Motor neuron (in vitro differentiated cells): ENCODE data around the gene ITSN2. TPM values are rescaled to one million over a fixed set of nuclear protein-coding genes. Genes with fewer than 3 reads are reported as not detected.
"Not testable (repeated sequence)": the region's sequence is repeated elsewhere in the genome, so short reads cannot be mapped to it uniquely, and the experiment has no call there.

Experiments
- ATAC-seq, 8 experiments: fragments of 200-7000 bp; cut with Tn5 transposase; replicated peaks in 6 of 8; 2 replicates each; pipeline ENCODE4 v1.8.0; 2021; ENCODE audit warnings: mild to moderate bottlenecking in 8 of 8, moderate library complexity in 8 of 8
- H3K27ac ChIP-seq, 2 donors: fragments of 250-450 bp; sonication (Bioruptor Pico); 2 replicates each; pipeline ENCODE4 v1.9.0; 2021; ENCODE audit warnings: antibody characterized with exemption in 2 of 2, mild to moderate bottlenecking in 2 of 2, moderate library complexity in 1 of 2
- H3K4me1 ChIP-seq, 2 donors: fragments of 250-450 bp; sonication (Bioruptor Pico); replicated peaks in 1 of 2; 2 replicates each; pipeline ENCODE4 v1.6.1; 2021; ENCODE audit warnings: antibody characterized with exemption in 2 of 2, mild to moderate bottlenecking in 2 of 2, moderate library complexity in 1 of 2
- H3K4me3 ChIP-seq, 5 donors: fragments of 250-450 bp; sonication (Bioruptor Pico); 2 replicates each; pipeline ENCODE4 v1.9.0; 2021; ENCODE audit warnings: antibody characterized with exemption in 5 of 5, mild to moderate bottlenecking in 5 of 5, moderate library complexity in 4 of 5
- WGBS, 10 experiments: fragments of 450-650 bp; shearing (Covaris generic); methylation state at CpG; one replicate each; pipeline ENCODE4 v1.0.0; 2022; 5-methylcytosine and 5-hydroxymethylcytosine counted together
- in situ Hi-C, 9 experiments: fragments of 400-800 bp; cut with MboI; loops; one replicate each; pipeline ENCODE4 v1.15.0; 2021; ENCODE audit warnings: low sequenced_read_pairs in 9 of 9, low pct_unique_long_range_greater_than_20kb in 2 of 9; ENCODE audit not compliant: unreplicated experiment in 9 of 9
- total RNA-seq, 8 experiments: library from RNA; unstranded; fragments of 300-600 nt; gene quantifications; 2 replicates each; pipeline versions ENCODE4 v1.2.3 to v1.2.4, GENCODE V29; 2022

Gene ITSN2
- total RNA-seq, 8 experiments from 2014 or later: 5.1 to 41.5 (median 14.3) TPM

- H3K27ac ChIP-seq, H3K4me1 ChIP-seq, H3K4me3 ChIP-seq, ATAC-seq: not testable (repeated sequence)
- in situ Hi-C loops: loop anchor here in 1 of 9 experiments (25.0 kb wide), 1 partner anchor 110 kb away; the partner anchor contains the start of genes SF3B6 and TP53I3
- WGBS, 10 experiments: 83% methylated on average over 1 of the region's 1 CpG; no CpG with 5 or more reads in 9 of the 10 experiments
Observed at GRCh38 chr2:24197213-24197612, 163.1 kb downstream of the ITSN2 start.

DNA sequence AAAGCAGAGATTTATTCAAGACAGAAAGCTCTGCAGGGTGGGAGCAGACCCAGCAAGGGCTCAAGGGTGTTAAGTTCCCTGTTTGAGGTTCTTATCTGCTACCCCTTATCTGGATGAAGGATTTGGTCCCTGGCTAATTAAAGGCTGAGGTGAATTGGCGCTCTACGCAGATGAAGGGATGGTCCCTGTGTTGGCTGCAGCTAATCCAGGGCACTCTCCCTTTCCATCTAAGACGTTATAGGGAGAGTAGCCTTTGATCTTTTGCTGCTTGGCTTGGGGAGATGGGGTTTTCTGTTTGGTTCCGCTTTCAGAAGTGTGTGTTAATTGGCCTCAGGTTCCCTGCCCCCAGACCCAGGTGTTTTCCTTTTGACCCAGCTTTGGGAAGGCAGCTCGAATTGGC lies 168.5 kb downstream of the ITSN2 start:
- no peaks in the 10 kb centered on the region for H3K4me1 ChIP-seq
- 27 to 100% (median 60%) methylated on average over 1 to 4 of the region's 5 CpGs; no CpG with 5 or more reads in 1 of the 10 experiments for WGBS, 10 experiments
- no peak for ATAC-seq
- H3K4me3 ChIP-seq: no peak overlapping the region
- no peak overlapping the region for H3K27ac ChIP-seq
- in situ Hi-C loops: loop anchor here in 1 of 9 experiments (25.0 kb wide), 1 partner anchor 105 kb away; the partner anchor contains the start of genes SF3B6 and TP53I3

DNA sequence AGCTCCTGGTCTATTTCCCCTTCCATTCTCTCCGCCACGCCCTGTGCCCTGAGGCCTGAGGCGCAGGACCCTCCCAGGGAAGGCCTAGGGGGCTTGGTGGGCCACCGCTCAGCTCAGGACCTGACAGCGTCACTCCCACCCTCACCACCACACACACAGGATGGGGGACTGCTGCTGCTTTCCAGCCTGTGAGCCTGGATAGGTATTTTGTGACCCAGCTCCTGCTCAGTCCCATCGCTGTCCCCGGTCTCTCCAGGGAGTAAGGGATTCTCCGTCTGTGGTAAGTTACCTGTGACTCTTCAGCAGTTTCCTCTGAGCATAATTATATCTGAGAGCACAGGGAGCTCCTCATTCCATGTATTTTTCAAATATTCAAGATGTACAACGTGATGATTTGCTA lies 169.2 kb downstream of the ITSN2 start:
- no peak overlapping the region for H3K4me3 ChIP-seq
- in situ Hi-C loops: loop anchor here in 1 of 9 experiments (25.0 kb wide), 1 partner anchor 104 kb away; the partner anchor contains the start of genes SF3B6 and TP53I3
- ATAC-seq: no peak

GRCh38 chr2:24190503-24190902 lies 169.8 kb downstream of the ITSN2 start:
- Histone ChIP-seq H3K4me1 (no peaks in the 10 kb centered on the region), H3K4me3 (no peak overlapping the region), H3K27ac (no peak overlapping the region)
- in situ Hi-C loops: loop anchor here in 1 of 9 experiments (25.0 kb wide), 1 partner anchor 103 kb away; the partner anchor contains the start of genes SF3B6 and TP53I3
- no peak for ATAC-seq
- 65 to 90% (median 80%) methylated on average over 1 to 4 of the region's 9 CpGs; no CpG with 5 or more reads in 7 of the 10 experiments for WGBS, 10 experiments

More for the DNA sequence above, 169.2 kb downstream of the ITSN2 start:
- no peaks in the 10 kb centered on the region for H3K4me1 ChIP-seq
- WGBS, 10 experiments: 0 to 100% (median 75%) methylated on average over 1 to 5 of the region's 9 CpGs; no CpG with 5 or more reads in 2 of the 10 experiments
- H3K27ac ChIP-seq: no peak overlapping the region

DNA sequence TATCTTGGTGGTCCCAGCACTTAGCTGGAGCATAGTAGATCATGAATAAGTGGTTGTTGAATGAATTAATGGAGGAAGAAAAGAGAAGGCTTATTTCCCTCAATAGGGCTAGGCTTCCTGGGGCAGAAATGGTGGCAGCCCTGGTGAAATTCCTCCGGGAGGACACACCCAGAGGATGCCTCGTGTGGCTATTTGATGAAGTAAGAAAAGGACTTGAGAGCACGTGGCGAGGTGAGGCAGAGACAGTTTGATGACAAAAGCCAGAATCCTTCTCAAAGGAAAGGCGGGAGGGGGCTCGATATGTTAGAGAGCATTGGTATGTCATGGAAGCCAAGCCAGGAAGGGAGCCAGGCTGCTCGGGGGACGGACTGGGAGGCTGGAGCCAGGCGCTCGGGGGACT lies 170.8 kb downstream of the ITSN2 start:
- no peaks in the 10 kb centered on the region for H3K4me1 ChIP-seq
- ATAC-seq: no peak
- no peak overlapping the region for H3K27ac ChIP-seq
- H3K4me3 ChIP-seq: no peak overlapping the region
- WGBS, 10 experiments: 17 to 100% (median 89%) methylated on average over 1 to 6 of the region's 10 CpGs; no CpG with 5 or more reads in 5 of the 10 experiments
- in situ Hi-C loops: loop anchor here in 1 of 9 experiments (25.0 kb wide), 1 partner anchor 102 kb away; the partner anchor contains the start of genes SF3B6 and TP53I3

DNA sequence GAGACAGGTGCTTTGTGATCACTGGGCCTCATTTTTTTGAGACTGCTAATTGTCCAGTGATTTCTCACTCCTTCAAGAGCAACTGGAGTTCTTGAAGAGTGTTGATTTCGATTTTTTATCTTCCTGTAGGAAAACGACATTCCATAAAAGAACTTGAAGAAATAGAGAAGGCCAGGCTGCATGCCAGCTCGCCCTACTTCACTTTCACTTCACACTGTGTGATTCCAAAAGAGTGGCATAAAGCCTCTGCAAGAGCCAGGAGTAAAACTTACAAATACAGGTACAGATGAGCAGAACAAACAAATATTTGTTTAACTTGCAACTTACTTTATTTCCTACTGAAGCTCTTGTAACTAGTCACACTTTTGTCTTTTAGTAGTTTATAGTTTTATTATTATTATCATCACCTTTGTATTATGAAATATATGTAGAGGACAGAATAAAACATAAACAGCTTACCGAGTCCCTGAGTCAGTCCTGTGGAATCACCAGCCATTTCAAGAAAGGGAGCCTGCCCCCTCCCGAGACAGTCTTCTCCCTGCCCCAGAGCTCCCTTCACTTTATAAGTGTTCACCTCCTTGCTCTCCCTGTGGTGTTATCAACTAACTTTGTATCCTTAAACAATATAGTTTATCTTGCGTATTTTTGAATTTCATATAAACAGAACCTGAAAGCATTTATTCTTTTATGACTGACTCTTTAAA lies 176.8 kb downstream of the ITSN2 start:
- no peak overlapping the region for H3K27ac ChIP-seq
- ATAC-seq: no peak
- WGBS, 10 experiments: 0 to 100% (median 75%) methylated on average over 1 to 6 of the region's 6 CpGs
- H3K4me1 ChIP-seq: no peaks in the 10 kb centered on the region
- in situ Hi-C loops: loop anchor here in 1 of 9 experiments (25.0 kb wide), 1 partner anchor 96 kb away; the partner anchor contains the start of genes SF3B6 and TP53I3
- no peak overlapping the region for H3K4me3 ChIP-seq

GRCh38 chr2:24182507-24182906 lies 177.8 kb downstream of the ITSN2 start:
- in situ Hi-C loops: loop anchor here in 1 of 9 experiments (25.0 kb wide), 1 partner anchor 95 kb away; the partner anchor contains the start of genes SF3B6 and TP53I3
- ATAC-seq: peak in 1 of 8 experiments; percentile 12
- H3K4me1 ChIP-seq: no peaks in the 10 kb centered on the region
- WGBS, 10 experiments: 80 to 100% (median 95%) methylated on average over 1 to 2 of the region's 7 CpGs; no CpG with 5 or more reads in 4 of the 10 experiments
- no peak overlapping the region for H3K4me3 ChIP-seq
- H3K27ac ChIP-seq: no peak overlapping the region

DNA sequence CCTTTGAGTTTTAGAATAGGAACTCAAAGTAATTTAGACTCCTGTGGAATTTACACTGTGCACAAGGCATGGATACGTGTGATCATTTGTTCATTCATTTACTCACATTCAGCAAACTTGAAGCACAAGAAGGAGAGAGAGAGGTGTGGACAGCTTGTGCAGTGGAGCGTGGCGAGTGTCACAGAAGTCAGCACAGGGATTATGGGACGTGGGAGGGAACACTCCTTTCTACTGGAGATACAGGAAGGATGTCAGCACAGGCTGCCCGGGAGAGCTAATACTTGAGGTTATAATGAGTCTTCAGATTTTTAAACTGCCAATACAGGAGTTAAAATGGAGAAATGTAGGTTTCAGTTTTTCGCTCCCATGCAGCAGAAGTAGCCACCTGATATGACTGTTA lies 178.5 kb downstream of the ITSN2 start:
- in situ Hi-C loops: loop anchor here in 1 of 9 experiments (25.0 kb wide), 1 partner anchor 95 kb away; the partner anchor contains the start of genes SF3B6 and TP53I3
- 43 to 87% (median 73%) methylated on average over 1 to 5 of the region's 6 CpGs; no CpG with 5 or more reads in 2 of the 10 experiments for WGBS, 10 experiments
- Histone ChIP-seq H3K4me1 (no peaks in the 10 kb centered on the region), H3K4me3 (no peak overlapping the region), H3K27ac (no peak overlapping the region)
- ATAC-seq: peak in 4 of 8 experiments; percentile 62 to 83 (median 67)

DNA sequence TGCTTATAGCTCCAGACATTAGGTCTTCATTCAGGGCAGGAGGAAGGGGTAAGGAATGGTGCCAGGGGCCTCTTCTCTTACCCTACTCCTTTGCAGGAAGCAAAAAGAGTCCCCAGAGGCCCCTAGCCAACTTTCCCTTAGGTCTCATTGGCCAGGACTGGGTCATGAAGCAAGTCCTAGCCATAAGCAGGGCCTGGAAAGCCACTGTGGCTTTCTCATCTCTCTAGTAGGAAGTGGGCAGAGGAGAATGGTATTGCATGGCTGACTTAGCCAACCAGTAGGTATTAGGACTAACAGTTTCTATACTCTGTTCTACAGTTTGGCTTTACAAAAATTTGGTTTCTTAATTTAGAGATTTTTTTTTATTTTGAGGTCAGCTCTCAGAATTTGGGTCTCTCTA lies 180.7 kb downstream of the ITSN2 start:
- no peak for ATAC-seq
- H3K4me1 ChIP-seq: no peaks in the 10 kb centered on the region
- in situ Hi-C loops: loop anchor here in 1 of 9 experiments (25.0 kb wide), 1 partner anchor 92 kb away; the partner anchor contains the start of genes SF3B6 and TP53I3
- no peak overlapping the region for H3K4me3 ChIP-seq
- H3K27ac ChIP-seq: no peak overlapping the region

GRCh38 chr2:24176326-24176725 lies 184.0 kb downstream of the ITSN2 start:
- H3K4me3 ChIP-seq: no peak overlapping the region
- ATAC-seq: no peak
- no peaks in the 10 kb centered on the region for H3K4me1 ChIP-seq
- 67 to 100% (median 86%) methylated on average over 1 of the region's 1 CpG; no CpG with 5 or more reads in 5 of the 10 experiments for WGBS, 10 experiments
- H3K27ac ChIP-seq: no peak overlapping the region
- in situ Hi-C loops: loop anchor here in 1 of 9 experiments (25.0 kb wide), 1 partner anchor 89 kb away; the partner anchor contains the start of genes SF3B6 and TP53I3

- 0 to 100% (median 72%) methylated on average over 1 to 9 of the region's 17 CpGs; no CpG with 5 or more reads in 1 of the 10 experiments for WGBS, 10 experiments
- no peaks in the 10 kb centered on the region for H3K4me1 ChIP-seq
- no peak overlapping the region for H3K27ac ChIP-seq
- ATAC-seq: peak in 2 of 8 experiments; percentile 30 to 64
- no peak overlapping the region for H3K4me3 ChIP-seq
- in situ Hi-C loops: loop anchor here in 1 of 9 experiments (25.0 kb wide), 1 partner anchor 88 kb away; the partner anchor contains the start of genes SF3B6 and TP53I3
Observed at GRCh38 chr2:24175631-24176187, 184.6 kb downstream of the ITSN2 start.

GRCh38 chr2:24174851-24175277 lies 185.5 kb downstream of the ITSN2 start, which contains the start of gene FAM228A:
TSS of gene FAM228A (plus strand) at chr2:24175053. CDS start at chr2:24175481, 428 bp downstream.
- no peak for ATAC-seq
- in situ Hi-C loops: loop anchor here in 1 of 9 experiments (25.0 kb wide), 1 partner anchor 88 kb away; the partner anchor contains the start of genes SF3B6 and TP53I3
- Histone ChIP-seq H3K4me1 (no peaks in the 10 kb centered on the region), H3K4me3 (no peak within 1 kb of the TSS), H3K27ac (no peak within 1 kb of the TSS)
- 96 to 100% methylated on average over 4 to 5 of the region's 46 CpGs; no CpG with 5 or more reads in 8 of the 10 experiments for WGBS, 10 experiments
